ENCODE measurements around the gene ADCY5. TPM values are rescaled to one million over a fixed set of nuclear protein-coding genes. Genes with fewer than 3 reads are reported as not detected.

Gene ADCY5
- polyA plus RNA-seq, 1 experiment: 0.21 TPM

DNA sequence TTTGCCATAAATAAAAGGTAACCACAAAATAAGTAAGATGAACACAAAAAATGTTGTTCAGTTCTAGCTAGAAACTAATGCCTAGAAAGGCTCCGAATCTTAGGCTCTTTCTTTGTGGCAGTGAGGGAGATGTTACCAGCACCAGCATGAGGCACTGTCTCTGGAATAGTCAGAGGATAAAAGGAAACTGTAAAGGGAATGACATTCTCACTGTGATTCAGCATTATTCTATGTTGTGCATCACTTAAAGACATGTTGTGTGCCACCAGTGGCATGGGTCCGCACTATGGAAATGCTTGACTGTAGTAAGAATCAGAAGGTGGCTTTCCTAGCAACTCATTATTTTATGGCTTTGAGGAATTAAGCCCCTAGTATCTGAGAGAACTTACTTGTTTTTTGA is 176.3 kb downstream of the ADCY5 start:
- TF ChIP-seq, protein P1, sequence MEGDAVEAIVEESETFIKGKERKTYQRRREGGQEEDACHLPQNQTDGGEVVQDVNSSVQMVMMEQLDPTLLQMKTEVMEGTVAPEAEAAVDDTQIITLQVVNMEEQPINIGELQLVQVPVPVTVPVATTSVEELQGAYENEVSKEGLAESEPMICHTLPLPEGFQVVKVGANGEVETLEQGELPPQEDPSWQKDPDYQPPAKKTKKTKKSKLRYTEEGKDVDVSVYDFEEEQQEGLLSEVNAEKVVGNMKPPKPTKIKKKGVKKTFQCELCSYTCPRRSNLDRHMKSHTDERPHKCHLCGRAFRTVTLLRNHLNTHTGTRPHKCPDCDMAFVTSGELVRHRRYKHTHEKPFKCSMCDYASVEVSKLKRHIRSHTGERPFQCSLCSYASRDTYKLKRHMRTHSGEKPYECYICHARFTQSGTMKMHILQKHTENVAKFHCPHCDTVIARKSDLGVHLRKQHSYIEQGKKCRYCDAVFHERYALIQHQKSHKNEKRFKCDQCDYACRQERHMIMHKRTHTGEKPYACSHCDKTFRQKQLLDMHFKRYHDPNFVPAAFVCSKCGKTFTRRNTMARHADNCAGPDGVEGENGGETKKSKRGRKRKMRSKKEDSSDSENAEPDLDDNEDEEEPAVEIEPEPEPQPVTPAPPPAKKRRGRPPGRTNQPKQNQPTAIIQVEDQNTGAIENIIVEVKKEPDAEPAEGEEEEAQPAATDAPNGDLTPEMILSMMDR (IDR thresholded peaks at IDR 0.05; ENCODE audit: insufficient read depth, low read depth, low read length): no peak
- ChIA-PET POLR2A (no interaction called here), CTCF (interaction anchor here (1.6 to 2.5 kb wide), 2 partner anchors 10 to 13 kb away, joined by 3 to 11 read pairs; no protein-coding TSS in a partner anchor)
- DNase-seq (ENCODE audit: low read depth): no peak
- H3K4me3 ChIP-seq (ENCODE audit: low read depth, low read length): no peak overlapping the region
- H3K27me3 ChIP-seq (ENCODE audit: control insufficient read depth, insufficient read depth, low read length): no peaks in the 10 kb centered on the region
- H3K36me3 ChIP-seq (ENCODE audit: control insufficient read depth, insufficient read depth, low read length): no peaks in the 10 kb centered on the region

GRCh38 chr3:123271466-123272159 is 177.3 kb downstream of the ADCY5 start:
- H3K27me3 ChIP-seq (ENCODE audit: control insufficient read depth, insufficient read depth, low read length): no peaks in the 10 kb centered on the region
- H3K36me3 ChIP-seq (ENCODE audit: control insufficient read depth, insufficient read depth, low read length): no peaks in the 10 kb centered on the region
- ChIA-PET CTCF (interaction anchor here (1.6 to 2.5 kb wide), 2 partner anchors 11 to 14 kb away, joined by 3 to 11 read pairs; no protein-coding TSS in a partner anchor), POLR2A (no interaction called here)
- H3K4me3 ChIP-seq (ENCODE audit: low read depth, low read length): no peak overlapping the region
- TF ChIP-seq, protein P1 (IDR thresholded peaks at IDR 0.05; ENCODE audit: insufficient read depth, low read depth, low read length): no peak
- DNase-seq (ENCODE audit: low read depth): no peak

DNA sequence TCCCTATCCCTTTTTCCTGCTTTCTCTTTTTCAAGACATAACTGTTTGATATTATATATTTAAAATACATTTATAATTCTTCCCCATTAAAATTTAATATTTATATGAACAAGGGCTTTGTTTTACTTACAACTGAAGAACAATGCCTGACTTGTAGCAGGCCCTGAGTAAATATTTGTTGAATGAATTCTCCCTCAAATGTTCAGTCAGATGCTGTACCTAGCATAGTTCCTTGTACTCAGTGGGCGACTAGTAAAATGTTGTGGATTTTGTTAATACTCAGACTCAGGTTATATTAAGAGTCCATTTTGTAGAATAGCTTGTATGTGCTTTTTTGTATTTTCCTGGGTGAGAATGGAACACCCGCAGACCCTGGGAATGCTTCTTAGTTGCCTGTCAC is 178.1 kb downstream of the ADCY5 start:
- no peaks in the 10 kb centered on the region for H3K36me3 ChIP-seq (ENCODE audit: control insufficient read depth, insufficient read depth, low read length)
- ChIA-PET POLR2A (no interaction called here), CTCF (interaction anchor here (1.6 to 2.5 kb wide), 2 partner anchors 11 to 15 kb away, joined by 3 to 11 read pairs; no protein-coding TSS in a partner anchor)
- H3K27me3 ChIP-seq (ENCODE audit: control insufficient read depth, insufficient read depth, low read length): no peaks in the 10 kb centered on the region
- TF ChIP-seq, protein P1 (IDR thresholded peaks at IDR 0.05; ENCODE audit: insufficient read depth, low read depth, low read length): no peak
- DNase-seq (ENCODE audit: low read depth): no peak
- no peak overlapping the region for H3K4me3 ChIP-seq (ENCODE audit: low read depth, low read length)

DNA sequence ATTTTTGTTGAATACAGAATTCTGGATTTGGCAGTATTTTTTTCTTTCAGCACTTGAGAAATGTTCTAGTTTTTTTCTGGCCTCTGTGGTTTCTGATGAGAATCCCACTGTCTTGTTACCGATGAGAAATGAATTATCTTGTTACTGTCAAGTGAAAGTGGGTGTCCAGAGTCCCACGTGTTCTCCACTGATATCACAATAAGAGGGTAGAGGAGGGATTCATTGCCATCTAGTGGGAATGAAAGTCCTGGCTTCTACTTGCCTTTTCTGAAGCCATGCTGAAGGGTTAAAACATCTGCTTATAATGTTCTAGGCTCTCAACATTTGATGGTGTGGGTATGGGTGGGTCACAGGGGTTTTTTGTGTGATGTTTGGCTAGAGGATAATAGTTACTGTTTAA is 181.1 kb downstream of the ADCY5 start:
- no peak for DNase-seq (ENCODE audit: low read depth)
- TF ChIP-seq, protein P1 (IDR thresholded peaks at IDR 0.05; ENCODE audit: insufficient read depth, low read depth, low read length): no peak
- no peaks in the 10 kb centered on the region for H3K36me3 ChIP-seq (ENCODE audit: control insufficient read depth, insufficient read depth, low read length)
- H3K27me3 ChIP-seq (ENCODE audit: control insufficient read depth, insufficient read depth, low read length): no peaks in the 10 kb centered on the region
- no peak overlapping the region for H3K4me3 ChIP-seq (ENCODE audit: low read depth, low read length)
- POLR2A ChIA-PET: no interaction called here
- CTCF ChIA-PET: no interaction called here

- Histone ChIP-seq H3K27me3 (ENCODE audit: control insufficient read depth, insufficient read depth, low read length) (no peaks in the 10 kb centered on the region), H3K36me3 (ENCODE audit: control insufficient read depth, insufficient read depth, low read length) (no peaks in the 10 kb centered on the region), H3K4me3 (ENCODE audit: low read depth, low read length) (no peak overlapping the region)
- DNase-seq (ENCODE audit: low read depth): no peak
- ChIA-PET CTCF (interaction anchor here (0.6 to 0.7 kb wide), 2 partner anchors 236 to 321 kb away, joined by 4 read pairs; partner anchors contain the start of gene SEMA5B), POLR2A (interaction anchor here (0.6 kb wide), 1 partner anchor 18 kb away, joined by 4 read pairs; no protein-coding TSS in a partner anchor)
- TF ChIP-seq, protein P1 (IDR thresholded peaks at IDR 0.05; ENCODE audit: insufficient read depth, low read depth, low read length): no peak
These were observed 184.9 kb downstream of the ADCY5 start for GRCh38 chr3:123263941-123264340.
